ENCODE data around the gene CDH13.

CDH13 gene

DNA sequence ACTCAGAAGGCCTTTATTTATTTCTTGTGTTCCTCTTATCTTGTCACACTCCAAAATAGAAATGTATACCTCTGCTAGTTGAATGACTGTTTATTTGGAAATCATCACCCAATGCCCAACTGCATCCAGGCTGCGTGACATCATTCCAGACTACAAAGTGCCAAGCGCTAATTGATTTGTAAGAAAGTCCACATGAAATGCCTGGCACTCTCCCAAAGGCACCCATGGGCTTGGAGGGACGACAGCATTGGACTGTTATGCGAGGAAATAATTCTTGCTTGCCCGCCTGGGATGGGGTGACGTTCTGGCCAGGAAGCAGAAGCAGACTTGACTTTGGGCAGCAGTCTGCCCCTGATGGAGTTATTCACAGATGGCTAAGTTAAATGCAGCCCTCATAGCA lies 165.9 kb downstream of the CDH13 start:
- no peak for DNase-seq
- H3K9ac ChIP-seq (ENCODE audit: low read length) = no peak overlapping the region
- H4K91ac ChIP-seq (ENCODE audit: low read depth, low read length) = no peak overlapping the region
- H3K9me3 ChIP-seq (ENCODE audit: insufficient read depth, low read depth, low read length) = no peaks in the 10 kb centered on the region
- WGBS (ENCODE audit: extremely low coverage, insufficient coverage, insufficient read length) = no CpG with 5 or more reads among the region's 6 CpGs
- no peak overlapping the region for H3K4ac ChIP-seq (ENCODE audit: low read depth, low read length)
- H3K4me3 ChIP-seq (ENCODE audit: low read depth, low read length) = no peak overlapping the region
- H2BK120ac ChIP-seq (ENCODE audit: insufficient read depth, low read length, poor library complexity) = no peak overlapping the region
- H2BK12ac ChIP-seq (ENCODE audit: low read length) = no peak overlapping the region
- no peaks in the 10 kb centered on the region for H3K27me3 ChIP-seq (ENCODE audit: insufficient read depth, low read length)
- H2AK5ac ChIP-seq (ENCODE audit: low read length) = no peak overlapping the region
- no peak overlapping the region for H2BK5ac ChIP-seq (ENCODE audit: low read depth, low read length, poor library complexity)
- H3K14ac ChIP-seq (ENCODE audit: low read length) = no peak overlapping the region
- no peaks in the 10 kb centered on the region for H3K4me1 ChIP-seq (ENCODE audit: control insufficient read depth in 1 of 2, insufficient read depth in 2 of 2, low read length in 2 of 2)
- no peaks in the 10 kb centered on the region for H3K79me2 ChIP-seq (ENCODE audit: control insufficient read depth, insufficient read depth, low read length, poor library complexity)
- H3K27ac ChIP-seq (ENCODE audit: low read depth, low read length) = no peak overlapping the region
- H3K4me2 ChIP-seq (ENCODE audit: low read length) = no peak overlapping the region
- H3K23ac ChIP-seq (ENCODE audit: low read length) = no peak overlapping the region
- no peak overlapping the region for H3K18ac ChIP-seq (ENCODE audit: low read length)
- no peak overlapping the region for H4K12ac ChIP-seq (ENCODE audit: low read depth, low read length)
- H2AFZ ChIP-seq (ENCODE audit: insufficient read depth, low read length, poor library complexity) = no peak overlapping the region
- H3K36me3 ChIP-seq (ENCODE audit: control insufficient read depth in 1 of 2, insufficient read depth in 2 of 2, low read length in 2 of 2) = no peaks in the 10 kb centered on the region
- no peaks in the 10 kb centered on the region for H3K79me1 ChIP-seq (ENCODE audit: low read length)
- no peak overlapping the region for H4K8ac ChIP-seq (ENCODE audit: low read depth, low read length)

DNA sequence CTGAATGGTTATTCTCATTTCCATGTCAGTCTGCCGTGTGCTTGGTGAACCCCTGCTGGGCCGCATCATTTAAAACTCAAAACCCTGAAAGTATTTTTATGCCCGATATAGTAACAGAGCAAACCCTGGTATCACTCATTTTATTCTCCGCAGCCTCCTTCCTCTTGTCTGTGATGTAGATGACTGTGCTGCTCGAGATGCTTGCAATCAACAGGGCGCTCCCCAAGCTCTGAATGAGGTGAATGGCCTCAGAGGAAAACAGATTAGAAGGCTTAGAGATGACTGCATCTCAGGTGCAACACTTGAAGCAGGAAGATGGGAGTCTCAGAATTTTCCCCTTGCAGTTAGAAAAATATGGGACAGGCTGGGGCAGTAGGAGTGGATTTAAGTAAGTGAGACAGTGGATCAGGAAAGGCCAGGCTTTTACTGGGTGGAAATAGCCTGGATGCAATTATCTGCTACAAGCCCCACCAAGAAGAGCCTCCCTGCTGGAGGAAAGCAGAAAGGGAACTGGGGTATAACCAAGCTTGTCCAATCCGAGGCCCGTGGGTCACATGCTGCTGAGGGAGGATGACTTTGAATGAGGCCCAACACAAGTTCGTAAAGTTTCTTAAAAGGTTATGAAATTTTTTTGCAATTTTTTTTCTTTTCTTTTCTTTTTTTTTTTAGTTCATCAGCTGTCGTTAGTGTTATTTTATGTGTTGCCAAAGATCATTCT lies 166.9 kb downstream of the CDH13 start:
- Histone ChIP-seq H3K9me3 (ENCODE audit: insufficient read depth, low read depth, low read length) (no peaks in the 10 kb centered on the region), H3K4me2 (ENCODE audit: low read length) (no peak overlapping the region), H2BK5ac (ENCODE audit: low read depth, low read length, poor library complexity) (no peak overlapping the region), H3K14ac (ENCODE audit: low read length) (no peak overlapping the region), H3K36me3 (ENCODE audit: control insufficient read depth in 1 of 2, insufficient read depth in 2 of 2, low read length in 2 of 2) (no peaks in the 10 kb centered on the region), H3K27me3 (ENCODE audit: insufficient read depth, low read length) (no peaks in the 10 kb centered on the region), H3K79me1 (ENCODE audit: low read length) (no peaks in the 10 kb centered on the region), H3K4me1 (ENCODE audit: control insufficient read depth in 1 of 2, insufficient read depth in 2 of 2, low read length in 2 of 2) (no peaks in the 10 kb centered on the region), H4K91ac (ENCODE audit: low read depth, low read length) (no peak overlapping the region), H2BK12ac (ENCODE audit: low read length) (no peak overlapping the region), H3K79me2 (ENCODE audit: control insufficient read depth, insufficient read depth, low read length, poor library complexity) (no peaks in the 10 kb centered on the region), H3K23ac (ENCODE audit: low read length) (no peak overlapping the region), H3K9ac (ENCODE audit: low read length) (no peak overlapping the region), H2BK120ac (ENCODE audit: insufficient read depth, low read length, poor library complexity) (no peak overlapping the region), H2AK5ac (ENCODE audit: low read length) (no peak overlapping the region), H4K12ac (ENCODE audit: low read depth, low read length) (no peak overlapping the region), H4K8ac (ENCODE audit: low read depth, low read length) (no peak overlapping the region), H3K4ac (ENCODE audit: low read depth, low read length) (no peak overlapping the region), H3K27ac (ENCODE audit: low read depth, low read length) (no peak overlapping the region), H3K18ac (ENCODE audit: low read length) (no peak overlapping the region), H3K4me3 (ENCODE audit: low read depth, low read length) (no peak overlapping the region), H2AFZ (ENCODE audit: insufficient read depth, low read length, poor library complexity) (no peak overlapping the region)
- no CpG with 5 or more reads among the region's 10 CpGs for WGBS (ENCODE audit: extremely low coverage, insufficient coverage, insufficient read length)
- no peak for DNase-seq

DNA sequence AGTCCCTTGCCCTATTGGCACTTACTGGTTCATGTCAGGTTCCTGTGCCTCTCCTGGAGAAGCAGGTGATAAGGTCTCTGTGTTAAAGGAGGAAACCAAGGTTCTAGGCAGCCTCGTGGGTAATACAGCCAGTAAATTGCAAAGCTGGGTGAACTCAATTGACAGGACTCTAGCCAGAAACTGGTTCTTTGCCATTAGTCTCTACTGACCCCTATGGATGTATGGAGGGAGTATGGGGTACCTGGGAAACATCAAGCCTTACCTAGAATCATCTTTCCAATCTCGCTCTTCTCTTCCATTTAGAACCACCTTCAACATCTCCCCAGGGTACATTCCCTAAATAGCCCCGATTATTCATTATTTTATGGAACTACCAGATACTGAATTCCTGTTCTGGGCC lies 169.3 kb downstream of the CDH13 start:
- no peak overlapping the region for H3K18ac ChIP-seq (ENCODE audit: low read length)
- H3K27me3 ChIP-seq (ENCODE audit: insufficient read depth, low read length) = no peaks in the 10 kb centered on the region
- H3K79me1 ChIP-seq (ENCODE audit: low read length) = no peaks in the 10 kb centered on the region
- no peak overlapping the region for H3K4me3 ChIP-seq (ENCODE audit: low read depth, low read length)
- H3K9ac ChIP-seq (ENCODE audit: low read length) = no peak overlapping the region
- H3K36me3 ChIP-seq (ENCODE audit: control insufficient read depth in 1 of 2, insufficient read depth in 2 of 2, low read length in 2 of 2) = no peaks in the 10 kb centered on the region
- WGBS (ENCODE audit: extremely low coverage, insufficient coverage, insufficient read length) = no CpG with 5 or more reads among the region's 3 CpGs
- H4K12ac ChIP-seq (ENCODE audit: low read depth, low read length) = no peak overlapping the region
- H3K27ac ChIP-seq (ENCODE audit: low read depth, low read length) = no peak overlapping the region
- no peak for DNase-seq
- H2AK5ac ChIP-seq (ENCODE audit: low read length) = no peak overlapping the region
- H4K8ac ChIP-seq (ENCODE audit: low read depth, low read length) = no peak overlapping the region
- H3K79me2 ChIP-seq (ENCODE audit: control insufficient read depth, insufficient read depth, low read length, poor library complexity) = no peaks in the 10 kb centered on the region
- H3K14ac ChIP-seq (ENCODE audit: low read length) = no peak overlapping the region
- H2BK12ac ChIP-seq (ENCODE audit: low read length) = no peak overlapping the region
- no peak overlapping the region for H3K4ac ChIP-seq (ENCODE audit: low read depth, low read length)
- no peak overlapping the region for H2BK120ac ChIP-seq (ENCODE audit: insufficient read depth, low read length, poor library complexity)
- H3K23ac ChIP-seq (ENCODE audit: low read length) = no peak overlapping the region
- no peak overlapping the region for H2BK5ac ChIP-seq (ENCODE audit: low read depth, low read length, poor library complexity)
- no peak overlapping the region for H3K4me2 ChIP-seq (ENCODE audit: low read length)
- no peaks in the 10 kb centered on the region for H3K9me3 ChIP-seq (ENCODE audit: insufficient read depth, low read depth, low read length)
- H4K91ac ChIP-seq (ENCODE audit: low read depth, low read length) = no peak overlapping the region
- H2AFZ ChIP-seq (ENCODE audit: insufficient read depth, low read length, poor library complexity) = no peak overlapping the region
- no peaks in the 10 kb centered on the region for H3K4me1 ChIP-seq (ENCODE audit: control insufficient read depth in 1 of 2, insufficient read depth in 2 of 2, low read length in 2 of 2)

DNA sequence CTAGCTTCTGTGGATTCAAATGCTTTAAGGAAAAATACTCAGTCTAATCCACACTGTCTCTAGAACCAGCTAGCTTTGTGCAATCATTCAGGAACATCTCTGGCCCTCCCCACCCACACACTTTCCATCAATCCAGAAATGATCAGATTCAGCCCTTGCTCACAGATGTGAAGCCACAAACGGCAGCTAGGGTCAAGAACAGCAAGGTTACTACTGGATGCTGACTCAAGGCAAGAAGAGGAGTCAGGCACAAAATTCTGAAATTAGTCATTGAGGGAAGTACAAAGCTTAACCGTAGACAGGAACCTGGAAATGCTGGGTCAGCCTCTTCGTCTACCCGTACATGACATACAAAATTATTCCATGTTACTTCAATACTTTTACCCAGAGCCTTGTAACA lies 174.6 kb downstream of the CDH13 start:
- Histone ChIP-seq H3K9ac (ENCODE audit: low read length) (no peak overlapping the region), H3K4me2 (ENCODE audit: low read length) (no peak overlapping the region), H3K79me1 (ENCODE audit: low read length) (no peaks in the 10 kb centered on the region), H2BK120ac (ENCODE audit: insufficient read depth, low read length, poor library complexity) (no peak overlapping the region), H3K14ac (ENCODE audit: low read length) (no peak overlapping the region), H4K91ac (ENCODE audit: low read depth, low read length) (no peak overlapping the region), H3K4ac (ENCODE audit: low read depth, low read length) (no peak overlapping the region), H3K18ac (ENCODE audit: low read length) (no peak overlapping the region), H3K23ac (ENCODE audit: low read length) (no peak overlapping the region), H2AK5ac (ENCODE audit: low read length) (no peak overlapping the region), H2AFZ (ENCODE audit: insufficient read depth, low read length, poor library complexity) (no peak overlapping the region), H3K4me3 (ENCODE audit: low read depth, low read length) (no peak overlapping the region), H2BK12ac (ENCODE audit: low read length) (no peak overlapping the region), H3K36me3 (ENCODE audit: control insufficient read depth in 1 of 2, insufficient read depth in 2 of 2, low read length in 2 of 2) (no peaks in the 10 kb centered on the region), H4K8ac (ENCODE audit: low read depth, low read length) (no peak overlapping the region), H3K27ac (ENCODE audit: low read depth, low read length) (no peak overlapping the region), H3K4me1 (ENCODE audit: control insufficient read depth in 1 of 2, insufficient read depth in 2 of 2, low read length in 2 of 2) (no peaks in the 10 kb centered on the region), H3K79me2 (ENCODE audit: control insufficient read depth, insufficient read depth, low read length, poor library complexity) (no peaks in the 10 kb centered on the region), H3K9me3 (ENCODE audit: insufficient read depth, low read depth, low read length) (no peaks in the 10 kb centered on the region), H4K12ac (ENCODE audit: low read depth, low read length) (no peak overlapping the region), H2BK5ac (ENCODE audit: low read depth, low read length, poor library complexity) (no peak overlapping the region), H3K27me3 (ENCODE audit: insufficient read depth, low read length) (no peaks in the 10 kb centered on the region)
- WGBS (ENCODE audit: extremely low coverage, insufficient coverage, insufficient read length) = no CpG with 5 or more reads among the region's 4 CpGs
- no peak for DNase-seq

All from trophoblast cell (in vitro differentiated cells and primary cell).